ENCODE results near the gene PROM1. TPM values are rescaled to one million over a fixed set of nuclear protein-coding genes. Genes with fewer than 3 reads are reported as not detected.

Gene PROM1
- total RNA-seq, 1 donor from 2014 or later = 36.9 TPM

- peak; percentile 89 for TF ChIP-seq CTCF (IDR thresholded peaks at IDR 0.05; ENCODE audit: partially characterized antibody, unreplicated experiment)
- no peak for DNase-seq
- H3K27ac Mint-ChIP-seq (ENCODE audit: unreplicated experiment) = no peak overlapping the region
- H3K36me3 Mint-ChIP-seq (ENCODE audit: unreplicated experiment) = no peaks in the 10 kb centered on the region
- peaks cover 5% of the 10 kb centered on the region for H3K9me3 Mint-ChIP-seq (ENCODE audit: unreplicated experiment)
- H3K27me3 Mint-ChIP-seq (ENCODE audit: unreplicated experiment) = peaks cover 3% of the 10 kb centered on the region
- H3K4me3 Mint-ChIP-seq (ENCODE audit: unreplicated experiment) = no peak overlapping the region
- H3K4me1 Mint-ChIP-seq (ENCODE audit: low read depth, unreplicated experiment) = peaks cover 16% of the 10 kb centered on the region
Observed at GRCh38 chr4:16026160-16026761, 57.6 kb downstream of the PROM1 start.

GRCh38 chr4:16025268-16025667 lies 58.6 kb downstream of the PROM1 start:
- peaks cover 5% of the 10 kb centered on the region for H3K9me3 Mint-ChIP-seq (ENCODE audit: unreplicated experiment)
- H3K4me1 Mint-ChIP-seq (ENCODE audit: low read depth, unreplicated experiment) = peaks cover 16% of the 10 kb centered on the region
- no peak overlapping the region for H3K4me3 Mint-ChIP-seq (ENCODE audit: unreplicated experiment)
- H3K36me3 Mint-ChIP-seq (ENCODE audit: unreplicated experiment) = no peaks in the 10 kb centered on the region
- DNase-seq = no peak
- TF ChIP-seq CTCF (IDR thresholded peaks at IDR 0.05; ENCODE audit: partially characterized antibody, unreplicated experiment) = no peak
- H3K27ac Mint-ChIP-seq (ENCODE audit: unreplicated experiment) = no peak overlapping the region
- H3K27me3 Mint-ChIP-seq (ENCODE audit: unreplicated experiment) = peaks cover 3% of the 10 kb centered on the region

- H3K9me3 Mint-ChIP-seq (ENCODE audit: unreplicated experiment) = no peaks in the 10 kb centered on the region
- H3K27me3 Mint-ChIP-seq (ENCODE audit: unreplicated experiment) = no peaks in the 10 kb centered on the region
- no peak for DNase-seq
- no peak overlapping the region for H3K4me3 Mint-ChIP-seq (ENCODE audit: unreplicated experiment)
- H3K4me1 Mint-ChIP-seq (ENCODE audit: low read depth, unreplicated experiment) = peaks cover 6% of the 10 kb centered on the region
- no peaks in the 10 kb centered on the region for H3K36me3 Mint-ChIP-seq (ENCODE audit: unreplicated experiment)
- H3K27ac Mint-ChIP-seq (ENCODE audit: unreplicated experiment) = no peak overlapping the region
- TF ChIP-seq CTCF (IDR thresholded peaks at IDR 0.05; ENCODE audit: partially characterized antibody, unreplicated experiment) = no peak
Observed at GRCh38 chr4:16023776-16024408, 59.9 kb downstream of the PROM1 start.

- no peak overlapping the region for H3K4me3 Mint-ChIP-seq (ENCODE audit: unreplicated experiment)
- no peak for DNase-seq
- TF ChIP-seq CTCF (IDR thresholded peaks at IDR 0.05; ENCODE audit: partially characterized antibody, unreplicated experiment) = no peak
- H3K4me1 Mint-ChIP-seq (ENCODE audit: low read depth, unreplicated experiment) = no peaks in the 10 kb centered on the region
- H3K27ac Mint-ChIP-seq (ENCODE audit: unreplicated experiment) = no peak overlapping the region
- no peaks in the 10 kb centered on the region for H3K27me3 Mint-ChIP-seq (ENCODE audit: unreplicated experiment)
- H3K9me3 Mint-ChIP-seq (ENCODE audit: unreplicated experiment) = no peaks in the 10 kb centered on the region
- H3K36me3 Mint-ChIP-seq (ENCODE audit: unreplicated experiment) = no peaks in the 10 kb centered on the region
Observed at GRCh38 chr4:16021804-16022560, 61.8 kb downstream of the PROM1 start.

- no peak for TF ChIP-seq CTCF (IDR thresholded peaks at IDR 0.05; ENCODE audit: partially characterized antibody, unreplicated experiment)
- Mint-ChIP-seq H3K4me1 (ENCODE audit: low read depth, unreplicated experiment) (no peaks in the 10 kb centered on the region), H3K36me3 (ENCODE audit: unreplicated experiment) (no peaks in the 10 kb centered on the region), H3K27me3 (ENCODE audit: unreplicated experiment) (no peaks in the 10 kb centered on the region), H3K4me3 (ENCODE audit: unreplicated experiment) (no peak overlapping the region), H3K27ac (ENCODE audit: unreplicated experiment) (no peak overlapping the region), H3K9me3 (ENCODE audit: unreplicated experiment) (no peaks in the 10 kb centered on the region)
- no peak for DNase-seq
Observed at GRCh38 chr4:16019649-16020048, 64.2 kb downstream of the PROM1 start.

All from glutamatergic neuron (in vitro differentiated cells).